DOHH2 (cell line): ENCODE measurements around the gene TCF15.

Experiments
- H3F3A ChIP-seq: fragments of 200-600 bp; sonication (generic), shearing (Covaris generic); 2 replicates; pipeline ENCODE4 v1.6.0; 2016; ENCODE audit warnings: antibody characterized with exemption, mild to moderate bottlenecking; ENCODE audit not compliant: control insufficient read depth, insufficient read depth
- H3K27ac ChIP-seq: fragments of 200-600 bp; sonication (generic); 2 replicates; pipeline ENCODE4 v1.5.1; 2014; ENCODE audit warnings: low read depth, mild to moderate bottlenecking, low read length, moderate library complexity
- H3K27me3 ChIP-seq: fragments of 200-600 bp; sonication (generic); 2 replicates; pipeline ENCODE4 v1.6.1; 2014; ENCODE audit warnings: mild to moderate bottlenecking, low read length, mixed read lengths; ENCODE audit not compliant: control insufficient read depth
- H3K36me3 ChIP-seq: fragments of 200-600 bp; sonication (generic); 2 replicates; pipeline ENCODE4 v1.6.1; 2014; ENCODE audit warnings: mild to moderate bottlenecking, low read length, moderate library complexity, mixed read lengths; ENCODE audit not compliant: control insufficient read depth
- H3K4me1 ChIP-seq: fragments of 200-600 bp; sonication (generic); 2 replicates; pipeline ENCODE4 v1.6.1; 2014; ENCODE audit warnings: mild to moderate bottlenecking, low read length, mixed read lengths; ENCODE audit not compliant: control insufficient read depth
- H3K4me2 ChIP-seq: fragments of 200-600 bp; sonication (generic); 2 replicates; pipeline ENCODE4 v1.6.0; 2014; ENCODE audit warnings: mild to moderate bottlenecking, low read length, moderate library complexity
- H3K4me3 ChIP-seq: fragments of 200-600 bp; sonication (generic); 2 replicates; pipeline ENCODE4 v1.5.1; 2014; ENCODE audit warnings: mild to moderate bottlenecking, low read length, mixed read lengths
- H3K79me2 ChIP-seq: fragments of 200-600 bp; sonication (generic); 2 replicates; pipeline ENCODE4 v1.6.1; 2014; ENCODE audit warnings: mild to moderate bottlenecking, low read length, mixed read lengths; ENCODE audit not compliant: control insufficient read depth
- H3K9me2 ChIP-seq: fragments of 200-600 bp; sonication (generic); replicated peaks from 2 replicates; pipeline ENCODE4 v1.6.1; 2014; ENCODE audit warnings: mild to moderate bottlenecking, low read length, mixed read lengths; ENCODE audit not compliant: control insufficient read depth
- H3K9me3 ChIP-seq: fragments of 200-600 bp; sonication (generic); 2 replicates; pipeline ENCODE4 v1.6.1; 2014; ENCODE audit warnings: antibody characterized with exemption, low read length, mixed read lengths; ENCODE audit not compliant: control insufficient read depth, insufficient read depth
- H4K20me1 ChIP-seq: fragments of 200-600 bp; sonication (generic); 2 replicates; pipeline ENCODE4 v1.6.0; 2014; ENCODE audit warnings: low read depth, mild to moderate bottlenecking, antibody characterized with exemption, low read length, moderate library complexity; ENCODE audit not compliant: control insufficient read depth, insufficient read depth
- EZH2phosphoT487 ChIP-seq: fragments of 200-600 bp; sonication (generic); IDR thresholded peaks from 2 replicates; pipeline ENCODE4 v1.6.1; 2017; ENCODE audit warnings: borderline replicate concordance, mild to moderate bottlenecking, antibody characterized with exemption, low read length, moderate library complexity, mixed read lengths
- TF ChIP-seq, protein P1 (sequence below): fragments of 200-600 bp; sonication (generic); IDR thresholded peaks from one replicate; pipeline ENCODE4 v1.5.1; 2014; ENCODE audit warnings: antibody characterized with exemption, mild to moderate bottlenecking, low read depth, low read length; ENCODE audit not compliant: poor library complexity, severe bottlenecking

Gene TCF15

GRCh38 chr20:574297-574942 is 35.7 kb downstream of the TCF15 start:
- no peak for TF ChIP-seq EZH2phosphoT487
- Histone ChIP-seq H3K27me3 (peaks cover 10% of the 10 kb centered on the region; the same call in 1 of the 2 replicates), H3K4me1 (no peaks in the 10 kb centered on the region), H3K9me3 (no peaks in the 10 kb centered on the region), H4K20me1 (no peaks in the 10 kb centered on the region), H3K9me2 (no peaks in the 10 kb centered on the region), H3K27ac (no peak overlapping the region), H3F3A (no peaks in the 10 kb centered on the region), H3K4me2 (no peak overlapping the region), H3K4me3 (no peak overlapping the region), H3K79me2 (no peaks in the 10 kb centered on the region), H3K36me3 (no peaks in the 10 kb centered on the region)

DNA sequence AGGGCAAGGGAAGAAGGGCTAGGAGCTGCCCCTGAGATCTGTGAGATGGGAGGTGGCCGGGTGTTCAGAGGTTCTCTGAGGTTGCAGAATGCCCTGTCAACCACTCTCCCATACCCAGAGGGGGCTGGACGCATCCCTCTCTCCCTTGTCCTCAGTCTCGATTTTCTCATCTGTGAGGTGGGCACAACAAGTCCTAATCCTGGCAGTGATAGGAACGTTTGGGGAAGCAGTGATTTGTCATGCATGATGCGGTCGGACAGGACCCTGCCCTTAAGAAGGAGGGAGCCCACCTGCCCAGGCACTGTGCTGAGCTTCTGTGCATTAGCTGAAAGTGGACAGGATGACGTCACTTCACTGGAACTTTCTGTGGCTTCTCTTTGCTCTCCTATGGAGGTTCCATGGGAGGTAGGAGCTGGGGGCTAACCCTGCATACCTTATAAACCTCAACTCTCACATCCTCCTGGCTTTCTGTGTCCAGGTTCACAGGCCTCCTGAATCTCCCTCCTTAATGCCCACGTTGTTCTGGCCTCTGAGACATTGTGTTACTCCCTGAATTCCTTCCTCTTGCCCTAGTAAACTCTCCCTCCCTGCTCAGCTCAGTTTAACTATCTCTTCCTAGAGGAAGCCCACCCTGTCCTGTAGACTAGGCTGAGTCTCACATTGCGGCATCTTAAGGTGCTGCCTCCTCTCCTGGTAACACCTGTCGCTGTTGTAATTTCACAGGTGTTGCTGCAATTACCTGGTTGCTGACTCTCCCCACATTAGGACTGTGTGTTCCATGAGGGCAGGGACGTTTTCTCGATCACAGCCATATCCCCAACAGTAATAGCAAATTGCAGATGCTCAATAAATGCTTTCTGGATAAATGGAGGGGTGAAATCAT is 36.5 kb downstream of the TCF15 start:
- TF ChIP-seq, protein P1, sequence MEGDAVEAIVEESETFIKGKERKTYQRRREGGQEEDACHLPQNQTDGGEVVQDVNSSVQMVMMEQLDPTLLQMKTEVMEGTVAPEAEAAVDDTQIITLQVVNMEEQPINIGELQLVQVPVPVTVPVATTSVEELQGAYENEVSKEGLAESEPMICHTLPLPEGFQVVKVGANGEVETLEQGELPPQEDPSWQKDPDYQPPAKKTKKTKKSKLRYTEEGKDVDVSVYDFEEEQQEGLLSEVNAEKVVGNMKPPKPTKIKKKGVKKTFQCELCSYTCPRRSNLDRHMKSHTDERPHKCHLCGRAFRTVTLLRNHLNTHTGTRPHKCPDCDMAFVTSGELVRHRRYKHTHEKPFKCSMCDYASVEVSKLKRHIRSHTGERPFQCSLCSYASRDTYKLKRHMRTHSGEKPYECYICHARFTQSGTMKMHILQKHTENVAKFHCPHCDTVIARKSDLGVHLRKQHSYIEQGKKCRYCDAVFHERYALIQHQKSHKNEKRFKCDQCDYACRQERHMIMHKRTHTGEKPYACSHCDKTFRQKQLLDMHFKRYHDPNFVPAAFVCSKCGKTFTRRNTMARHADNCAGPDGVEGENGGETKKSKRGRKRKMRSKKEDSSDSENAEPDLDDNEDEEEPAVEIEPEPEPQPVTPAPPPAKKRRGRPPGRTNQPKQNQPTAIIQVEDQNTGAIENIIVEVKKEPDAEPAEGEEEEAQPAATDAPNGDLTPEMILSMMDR, result no peak
- TF ChIP-seq EZH2phosphoT487, result no peak
- Histone ChIP-seq H4K20me1 (no peaks in the 10 kb centered on the region), H3K4me1 (no peaks in the 10 kb centered on the region), H3K27me3 (peaks cover 10% of the 10 kb centered on the region; the same call in 1 of the 2 replicates), H3K27ac (no peak overlapping the region), H3K9me3 (no peaks in the 10 kb centered on the region), H3K36me3 (no peaks in the 10 kb centered on the region), H3K79me2 (no peaks in the 10 kb centered on the region), H3F3A (no peaks in the 10 kb centered on the region), H3K9me2 (no peaks in the 10 kb centered on the region), H3K4me2 (no peak overlapping the region), H3K4me3 (no peak overlapping the region)

GRCh38 chr20:572727-573126 is 37.4 kb downstream of the TCF15 start:
- no peaks in the 10 kb centered on the region for H3K36me3 ChIP-seq
- H3K27ac ChIP-seq, result no peak overlapping the region
- no peak overlapping the region for H3K4me3 ChIP-seq
- TF ChIP-seq EZH2phosphoT487, result no peak
- TF ChIP-seq, protein P1, result no peak
- no peaks in the 10 kb centered on the region for H4K20me1 ChIP-seq
- peaks cover 10% of the 10 kb centered on the region; the same call in 1 of the 2 replicates for H3K27me3 ChIP-seq
- no peak overlapping the region for H3K4me2 ChIP-seq
- H3K4me1 ChIP-seq, result no peaks in the 10 kb centered on the region
- H3K79me2 ChIP-seq, result no peaks in the 10 kb centered on the region
- H3F3A ChIP-seq, result no peaks in the 10 kb centered on the region
- no peaks in the 10 kb centered on the region for H3K9me2 ChIP-seq
- H3K9me3 ChIP-seq, result no peaks in the 10 kb centered on the region
